ENCODE data around the gene CCDC40. TPM values are rescaled to one million over a fixed set of nuclear protein-coding genes. Genes with fewer than 3 reads are reported as not detected.

The CCDC40 gene
- total RNA-seq, 4 donors from 2014 or later: 3.5 to 8.8 (median 5.3) TPM

DNA sequence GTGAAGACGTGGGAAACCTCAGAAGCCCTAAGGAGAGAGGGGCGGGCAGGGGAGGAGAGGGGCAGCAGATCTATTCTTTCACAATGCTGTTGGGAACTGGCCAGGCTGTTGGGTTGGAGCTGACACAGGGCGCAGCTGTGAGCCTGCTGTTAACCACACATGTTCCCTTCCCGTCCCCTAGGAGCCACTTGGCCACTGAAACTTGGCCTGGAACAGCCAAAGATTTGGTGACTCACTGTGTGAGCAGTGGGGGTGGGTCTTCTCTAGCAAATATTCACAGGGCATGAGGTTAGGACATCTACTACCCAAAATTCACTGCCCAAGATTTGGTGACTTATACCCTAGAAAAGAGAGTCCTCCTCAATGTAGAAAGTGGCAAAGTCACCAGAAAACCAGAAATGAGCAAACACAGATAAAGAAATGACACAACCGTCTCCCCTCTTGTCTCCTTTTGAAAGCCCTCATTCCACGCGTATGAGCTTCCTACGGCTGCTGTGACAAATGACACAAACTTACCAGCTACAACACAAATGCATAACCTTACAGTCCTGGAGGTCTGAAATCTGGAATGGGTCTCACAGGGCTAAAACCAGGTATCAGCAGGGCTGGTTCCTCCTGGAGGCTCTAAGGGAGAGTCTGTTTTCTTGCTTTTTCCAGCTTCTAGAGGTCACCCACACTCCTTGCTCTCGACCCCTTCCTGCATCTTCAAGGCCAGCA, 7.0 kb upstream of the CCDC40 start:
- ATAC-seq (ENCODE audit: low FRiP score) (peak; percentile 69), DNase-seq (ENCODE audit: low spot score) (peak; percentile 27)
- TF ChIP-seq, protein P1, sequence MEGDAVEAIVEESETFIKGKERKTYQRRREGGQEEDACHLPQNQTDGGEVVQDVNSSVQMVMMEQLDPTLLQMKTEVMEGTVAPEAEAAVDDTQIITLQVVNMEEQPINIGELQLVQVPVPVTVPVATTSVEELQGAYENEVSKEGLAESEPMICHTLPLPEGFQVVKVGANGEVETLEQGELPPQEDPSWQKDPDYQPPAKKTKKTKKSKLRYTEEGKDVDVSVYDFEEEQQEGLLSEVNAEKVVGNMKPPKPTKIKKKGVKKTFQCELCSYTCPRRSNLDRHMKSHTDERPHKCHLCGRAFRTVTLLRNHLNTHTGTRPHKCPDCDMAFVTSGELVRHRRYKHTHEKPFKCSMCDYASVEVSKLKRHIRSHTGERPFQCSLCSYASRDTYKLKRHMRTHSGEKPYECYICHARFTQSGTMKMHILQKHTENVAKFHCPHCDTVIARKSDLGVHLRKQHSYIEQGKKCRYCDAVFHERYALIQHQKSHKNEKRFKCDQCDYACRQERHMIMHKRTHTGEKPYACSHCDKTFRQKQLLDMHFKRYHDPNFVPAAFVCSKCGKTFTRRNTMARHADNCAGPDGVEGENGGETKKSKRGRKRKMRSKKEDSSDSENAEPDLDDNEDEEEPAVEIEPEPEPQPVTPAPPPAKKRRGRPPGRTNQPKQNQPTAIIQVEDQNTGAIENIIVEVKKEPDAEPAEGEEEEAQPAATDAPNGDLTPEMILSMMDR (IDR thresholded peaks at IDR 0.05): no peak

- ATAC-seq (ENCODE audit: low FRiP score) (no peak), DNase-seq (ENCODE audit: low spot score) (no peak)
- TF ChIP-seq, protein P1 (IDR thresholded peaks at IDR 0.05): no peak
These were observed 5.6 kb upstream of the CCDC40 start for GRCh38 chr17:80030730-80031410.

DNA sequence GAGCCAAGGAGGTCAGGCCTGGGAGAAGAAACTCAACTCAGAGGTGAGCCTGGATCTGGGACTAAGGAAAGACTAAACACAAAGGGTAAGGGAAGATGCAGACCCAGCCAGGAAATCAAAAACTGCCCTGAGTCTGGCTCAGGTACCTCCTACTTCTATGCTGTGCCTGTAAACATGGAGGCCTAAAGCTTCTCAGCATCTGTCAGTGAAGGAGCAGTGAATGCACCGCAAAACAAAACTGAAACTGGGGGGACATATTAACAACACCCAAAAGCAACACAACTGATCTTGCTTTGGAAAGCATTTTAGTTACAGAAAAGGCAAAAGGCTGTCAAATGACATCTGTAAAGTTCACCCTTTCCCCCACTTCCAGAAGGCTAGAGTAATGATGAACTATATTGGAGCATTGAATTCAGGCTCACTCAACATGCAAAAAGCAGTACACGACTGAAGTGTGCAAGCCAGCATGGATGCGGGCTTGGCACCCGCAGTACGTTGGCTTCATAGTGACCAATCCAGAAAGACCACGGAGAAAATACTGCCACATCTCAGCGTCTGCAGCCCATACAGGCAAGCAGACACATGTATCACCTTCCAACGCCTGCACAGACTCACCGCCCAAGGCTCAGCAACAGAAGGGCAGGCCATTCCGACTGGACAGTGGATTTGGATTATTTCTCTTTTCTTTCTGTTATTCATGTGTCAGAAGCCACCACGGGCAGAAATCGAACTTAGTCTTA, 4.6 kb upstream of the CCDC40 start:
- DNase-seq (ENCODE audit: low spot score) (no peak), ATAC-seq (ENCODE audit: low FRiP score) (no peak)
- TF ChIP-seq, protein P1 (IDR thresholded peaks at IDR 0.05): no peak

GRCh38 chr17:80032614-80033171, 3.7 kb upstream of the CCDC40 start:
- ATAC-seq (ENCODE audit: low FRiP score): no peak
- DNase-seq (ENCODE audit: low spot score): no peak
- TF ChIP-seq, protein P1 (IDR thresholded peaks at IDR 0.05): no peak

- TF ChIP-seq, protein P1 (IDR thresholded peaks at IDR 0.05): no peak
- no peak for DNase-seq (ENCODE audit: low spot score)
- no peak for ATAC-seq (ENCODE audit: low FRiP score)
These were observed 2.6 kb upstream of the CCDC40 start for GRCh38 chr17:80033840-80034239.

GRCh38 chr17:80034791-80035686, 1.4 kb upstream of the CCDC40 start:
- ATAC-seq (ENCODE audit: low FRiP score) (peak; percentile 6), DNase-seq (ENCODE audit: low spot score) (no peak)
- TF ChIP-seq, protein P1 (IDR thresholded peaks at IDR 0.05): no peak
